ENCODE measurements around the gene CLCN5.
"Not testable (repeated sequence)": the region's sequence is repeated elsewhere in the genome, so short reads cannot be mapped to it uniquely, and the experiment has no call there.

Gene CLCN5

DNA sequence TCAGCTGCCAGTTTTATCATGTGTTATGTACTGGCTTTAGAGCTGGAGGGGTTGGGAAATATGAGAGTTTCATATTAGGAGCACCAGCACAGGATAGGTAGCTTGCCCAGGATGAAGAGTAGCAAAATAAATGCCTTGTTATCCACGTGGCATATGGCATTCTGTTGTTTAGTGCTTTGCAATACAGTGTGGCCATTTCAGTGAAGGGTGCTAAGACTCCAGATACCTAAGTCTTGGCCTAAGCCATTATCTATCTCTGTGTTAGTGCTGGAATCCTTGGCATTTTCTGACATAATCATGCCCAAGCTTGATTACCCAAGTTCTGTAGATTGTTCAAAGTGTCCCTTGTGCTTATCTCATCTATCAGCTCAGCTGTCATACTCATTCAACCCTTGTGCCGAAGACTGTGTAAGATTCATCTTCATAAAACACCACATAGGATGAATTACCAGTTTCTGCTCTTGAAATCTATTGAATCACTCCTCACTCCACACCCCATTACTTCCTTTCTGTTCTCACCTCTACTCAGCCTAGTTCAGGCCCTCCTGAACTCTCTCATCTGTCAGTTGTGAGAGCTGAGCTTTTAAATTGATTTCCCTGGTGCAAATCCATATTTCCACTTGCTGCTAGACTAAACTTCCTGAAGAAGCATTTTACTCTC is 73.5 kb downstream of the CLCN5 start:
- DNase-seq (ENCODE audit: low spot score): no peak

DNA sequence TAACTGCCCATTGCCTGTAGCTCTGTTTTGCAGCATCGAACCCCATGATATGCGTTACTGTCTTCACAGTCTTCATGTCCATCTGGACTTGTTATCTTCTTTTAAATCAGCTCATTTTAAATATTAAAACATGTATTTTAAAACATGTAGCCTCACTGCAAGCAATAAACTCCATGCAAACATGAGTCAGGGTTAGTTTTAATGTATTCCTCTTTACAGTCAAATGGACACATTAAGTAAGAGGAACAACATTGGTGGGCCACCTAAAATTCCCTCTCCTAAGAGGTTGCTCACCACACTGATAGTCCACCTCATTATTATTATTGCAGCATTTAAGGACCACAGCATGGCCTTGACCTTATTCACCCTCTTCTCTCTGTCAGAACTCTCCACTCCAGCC is 74.1 kb downstream of the CLCN5 start:
- DNase-seq (ENCODE audit: low spot score): no peak

- no peak for DNase-seq (ENCODE audit: low spot score)
These were observed 76.7 kb downstream of the CLCN5 start for GRCh38 chrX:49999087-49999486.

GRCh38 chrX:50000937-50001542 is 78.6 kb downstream of the CLCN5 start:
- no peak for DNase-seq (ENCODE audit: low spot score)

DNA sequence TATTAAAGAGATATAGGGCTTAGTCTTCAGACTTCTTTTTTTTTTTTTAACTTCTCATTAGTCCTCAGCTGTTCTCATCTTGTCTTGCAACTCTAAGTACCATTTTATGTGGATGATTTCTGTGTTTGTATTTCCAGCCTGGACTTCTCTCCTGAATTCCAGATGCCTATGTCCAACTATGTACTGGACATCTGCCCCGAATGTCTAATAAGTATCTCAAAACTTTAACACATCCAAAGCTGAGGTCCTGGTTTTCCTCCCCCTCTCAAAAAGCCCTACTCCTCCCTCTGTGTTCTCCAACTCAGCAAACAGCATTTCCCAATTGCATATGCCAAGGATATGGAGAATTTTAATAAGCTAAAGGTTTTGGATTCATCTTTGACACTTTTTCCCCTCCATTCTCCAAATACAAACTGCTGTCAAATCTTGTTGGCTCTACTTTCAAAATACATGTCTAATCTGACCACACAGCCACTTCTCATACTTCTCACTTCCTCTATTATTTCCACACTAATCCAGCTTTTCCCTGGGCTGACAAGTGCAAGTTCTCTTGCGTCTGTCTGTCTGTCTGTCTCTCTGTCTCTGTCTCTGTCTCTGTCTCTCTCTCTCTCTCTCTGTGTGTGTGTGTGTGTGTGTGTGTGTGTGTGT is 79.8 kb downstream of the CLCN5 start:
- DNase-seq (ENCODE audit: low spot score): no peak

GRCh38 chrX:50003467-50003866 is 81.1 kb downstream of the CLCN5 start:
- DNase-seq (ENCODE audit: low spot score): no peak

DNA sequence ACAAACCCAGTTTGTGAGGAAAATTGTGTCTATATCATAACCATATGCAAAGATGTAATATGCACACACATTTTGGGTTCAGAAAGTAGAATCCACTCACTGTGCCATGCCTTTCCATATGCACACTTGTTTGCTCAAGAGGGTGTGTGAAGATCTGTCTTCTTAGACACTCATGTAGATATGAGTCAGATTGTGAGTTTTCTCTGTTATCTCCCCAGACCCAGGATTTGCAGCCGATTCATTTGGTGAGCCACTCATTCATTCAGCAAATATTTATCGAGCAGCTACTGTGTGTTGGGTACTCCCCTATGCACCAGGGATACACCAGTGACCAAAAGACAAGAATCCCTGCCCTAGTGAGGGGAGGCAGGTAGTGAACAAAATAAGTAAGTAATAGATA is 81.5 kb downstream of the CLCN5 start:
- no peak for DNase-seq (ENCODE audit: low spot score)

DNA sequence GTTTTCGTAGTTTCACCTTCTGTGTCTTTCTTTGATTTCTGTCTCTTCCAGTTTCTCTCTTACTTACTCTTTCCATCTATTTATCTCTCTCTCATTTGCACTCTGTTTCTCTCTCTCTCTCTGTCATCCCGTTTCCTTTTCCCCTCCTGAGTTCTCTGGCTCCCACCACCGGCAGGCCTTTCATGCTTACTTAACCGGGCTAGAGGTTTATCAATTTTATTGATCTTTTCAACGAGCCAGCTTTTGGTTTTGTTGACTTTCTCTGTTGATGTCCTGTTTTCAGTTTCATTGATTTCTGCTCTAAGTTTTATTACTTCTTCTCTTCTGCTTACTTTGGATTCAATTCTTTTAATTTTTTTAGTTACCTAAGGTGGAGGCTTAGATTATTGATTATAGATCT is 103.2 kb downstream of the CLCN5 start:
- DNase-seq (ENCODE audit: low spot score): not testable (repeated sequence)

DNA sequence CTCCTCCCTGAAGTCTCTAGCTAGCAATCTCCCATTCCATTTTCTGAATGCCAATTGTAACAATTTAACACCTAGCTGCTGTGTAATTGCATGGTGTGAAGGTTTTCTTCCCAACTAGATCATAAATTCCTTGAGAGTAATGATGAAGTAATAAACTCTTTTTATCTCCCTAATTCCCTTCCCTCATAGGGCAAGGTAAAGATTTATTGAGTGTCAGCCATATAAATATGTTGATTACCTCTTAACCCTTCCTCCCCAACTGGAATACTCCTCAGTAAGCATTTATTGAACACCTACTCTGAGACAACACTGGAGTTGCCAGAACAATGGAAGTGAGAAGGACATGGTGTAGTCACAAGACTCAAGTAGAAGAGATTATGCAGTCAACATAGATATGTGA is 112.7 kb downstream of the CLCN5 start:
- no peak for DNase-seq (ENCODE audit: low spot score)

DNA sequence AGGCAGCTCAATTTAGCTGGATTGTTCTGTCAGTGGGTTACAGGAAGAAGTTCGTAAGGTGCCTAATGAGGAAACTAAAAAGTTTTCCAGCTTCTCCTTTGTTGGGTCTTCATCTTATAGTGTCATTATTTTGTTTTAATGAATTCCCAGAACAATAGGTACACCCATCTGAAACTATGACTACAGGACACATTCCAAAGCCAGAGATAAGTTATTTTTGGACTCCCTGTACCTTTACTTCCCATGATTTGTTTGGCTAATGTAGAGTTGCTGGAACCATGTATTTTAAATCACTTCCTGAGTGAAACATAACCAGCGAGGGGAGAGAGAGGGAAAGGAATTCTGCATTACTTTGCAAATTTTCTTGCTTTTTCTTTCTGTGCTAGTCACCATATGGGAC is 114.0 kb downstream of the CLCN5 start:
- DNase-seq (ENCODE audit: low spot score): no peak

DNA sequence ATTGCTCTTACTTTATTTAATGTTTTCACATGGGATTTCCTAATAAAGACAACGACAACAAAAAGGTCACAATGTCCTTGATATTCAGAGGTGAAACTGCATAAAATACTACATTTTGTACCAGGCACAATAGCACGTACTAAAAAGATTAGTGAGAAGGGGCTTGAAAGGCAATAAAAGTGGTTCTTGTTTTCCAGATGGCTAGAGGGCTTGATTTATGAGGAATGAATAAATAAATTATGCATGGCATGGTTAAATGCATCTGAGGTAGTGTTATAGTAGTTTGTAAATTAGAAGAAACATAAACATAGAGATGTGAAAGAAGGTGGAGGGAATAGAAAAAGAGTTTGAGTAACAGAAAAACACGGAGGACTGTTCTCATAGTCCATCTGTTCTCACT is 123.4 kb downstream of the CLCN5 start:
- no peak for DNase-seq (ENCODE audit: low spot score)

GRCh38 chrX:50049228-50049627 is 126.8 kb downstream of the CLCN5 start:
- no peak for DNase-seq (ENCODE audit: low spot score)

- DNase-seq (ENCODE audit: low spot score): no peak
These were observed 131.8 kb downstream of the CLCN5 start for GRCh38 chrX:50054147-50054546.

DNA sequence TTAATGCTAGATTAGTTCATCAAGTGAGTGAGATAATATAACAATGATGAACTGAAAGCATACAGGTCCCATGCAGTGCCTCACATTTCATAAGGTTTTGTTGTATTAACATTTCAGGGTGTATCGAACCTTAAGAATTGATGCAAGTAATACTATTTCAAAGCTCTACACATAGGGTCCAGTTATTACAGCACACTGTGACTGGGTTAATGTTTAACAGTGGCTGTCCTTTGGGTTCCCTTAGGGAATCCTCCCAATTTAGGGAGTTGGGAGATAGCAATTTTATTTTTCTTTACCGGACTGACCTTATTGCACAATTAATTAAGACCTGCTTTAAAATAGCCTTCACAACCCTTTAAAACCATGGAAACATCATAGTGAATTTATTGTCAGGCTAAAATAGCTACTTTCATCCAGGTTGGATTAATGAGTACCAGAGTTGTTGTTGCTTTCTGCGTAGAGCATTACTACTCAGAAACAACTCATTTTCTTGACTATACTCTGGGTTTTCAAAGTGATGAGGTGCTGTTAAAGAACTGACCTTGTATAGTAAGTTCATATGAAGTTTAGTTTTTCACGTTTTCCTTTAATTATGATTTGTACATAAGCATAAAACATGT is 144.0 kb downstream of the CLCN5 start:
- DNase-seq (ENCODE audit: low spot score): no peak

- no peak for DNase-seq (ENCODE audit: low spot score)
These were observed 145.3 kb downstream of the CLCN5 start for GRCh38 chrX:50067435-50068284.

DNA sequence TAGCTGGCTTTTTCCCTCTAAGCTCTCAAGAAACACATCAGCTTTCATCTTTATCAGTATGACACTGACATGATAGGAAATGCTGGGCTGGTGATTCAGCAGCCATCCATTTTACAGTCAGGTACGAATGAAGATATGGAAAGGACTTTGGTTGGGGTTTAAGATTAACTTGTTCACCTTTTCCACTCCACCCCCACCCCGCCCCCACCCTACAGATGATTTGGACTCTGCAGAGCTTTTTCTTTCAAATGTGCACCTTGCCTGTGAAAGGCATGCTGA is 145.8 kb downstream of the CLCN5 start:
- no peak for DNase-seq (ENCODE audit: low spot score)

DNA sequence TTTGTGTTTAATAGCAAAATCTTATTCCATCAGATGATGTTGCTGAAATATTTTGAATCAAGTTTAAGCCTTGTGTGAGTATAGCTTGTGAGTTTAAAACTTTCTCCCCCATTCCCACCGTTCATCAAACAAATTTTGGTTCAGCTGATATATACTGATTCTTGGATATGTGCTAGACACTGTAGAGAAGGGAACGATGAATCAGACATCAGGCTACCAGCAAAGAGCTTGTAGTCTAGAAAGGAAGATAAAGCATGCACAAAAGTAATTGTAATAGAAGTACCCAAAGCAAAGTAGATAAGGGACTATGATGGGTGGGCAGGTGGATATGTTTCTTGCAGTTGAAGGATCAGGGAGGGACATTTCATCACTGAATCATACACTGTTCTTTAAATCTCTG is 146.5 kb downstream of the CLCN5 start:
- no peak for DNase-seq (ENCODE audit: low spot score)

DNA sequence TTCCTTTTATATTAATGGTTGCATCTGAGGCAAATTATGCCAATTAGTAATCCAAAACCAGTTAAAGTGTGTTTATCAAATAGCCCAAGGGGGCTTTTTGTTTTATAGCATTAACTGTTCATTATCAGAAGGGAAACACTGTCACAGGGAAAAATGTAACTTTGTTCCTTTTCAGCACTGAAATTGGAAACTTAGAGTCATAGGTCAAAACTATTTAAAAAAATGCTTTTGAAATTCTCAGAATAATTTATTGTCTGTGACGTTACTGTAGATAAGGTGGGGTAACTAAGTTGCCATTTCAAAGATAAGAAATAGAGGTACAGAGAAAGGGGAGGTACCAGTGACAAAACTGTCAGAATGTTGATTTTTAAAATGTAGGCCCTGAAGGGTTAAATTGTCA is 149.1 kb downstream of the CLCN5 start:
- DNase-seq (ENCODE audit: low spot score): no peak

- DNase-seq (ENCODE audit: low spot score): no peak
These were observed 149.7 kb downstream of the CLCN5 start for GRCh38 chrX:50072110-50072509.

- no peak for DNase-seq (ENCODE audit: low spot score)
These were observed 151.2 kb downstream of the CLCN5 start for GRCh38 chrX:50073601-50074000.

- no peak for DNase-seq (ENCODE audit: low spot score)
These were observed 153.4 kb downstream of the CLCN5 start for GRCh38 chrX:50075630-50076339.
